SU-DHL-6 (cell line): Measurements from ENCODE around the gene TUSC7.

Experiments used
- H2AFZ ChIP-seq: fragments of 200-600 bp; sonication (generic); 2 replicates; pipeline ENCODE4 v1.6.1; 2014; ENCODE audit warnings: low read depth, mild to moderate bottlenecking, moderate library complexity, mixed read lengths, antibody characterized with exemption, low read length; ENCODE audit not compliant: severe bottlenecking
- H3F3A ChIP-seq: fragments of 200-600 bp; shearing (Covaris generic); 2 replicates; pipeline ENCODE4 v1.6.0; 2016; ENCODE audit warnings: antibody characterized with exemption, mild to moderate bottlenecking; ENCODE audit not compliant: insufficient read depth
- H3K27ac ChIP-seq: fragments of 200-600 bp; sonication (generic); 2 replicates; pipeline ENCODE4 v1.5.1; 2016; ENCODE audit warnings: low read depth, mild to moderate bottlenecking, low read length, moderate library complexity, mixed read lengths
- H3K27me3 ChIP-seq: fragments of 200-600 bp; sonication (generic), shearing (Covaris generic); 2 replicates; pipeline ENCODE4 v1.6.0; 2014; ENCODE audit warnings: mild to moderate bottlenecking, low read length
- H3K36me3 ChIP-seq: fragments of 200-600 bp; sonication (generic); 2 replicates; pipeline ENCODE4 v1.6.1; 2014; ENCODE audit warnings: mild to moderate bottlenecking, low read length, mixed read lengths
- H3K4me2 ChIP-seq: fragments of 300-600, 200-600 bp; shearing (Covaris generic), sonication (generic); 2 replicates; pipeline ENCODE4 v1.6.0; 2014; ENCODE audit warnings: low read length, low read depth, mild to moderate bottlenecking; ENCODE audit not compliant: poor library complexity, severe bottlenecking
- H3K4me3 ChIP-seq: fragments of 200-600 bp; sonication (generic); 2 replicates; pipeline ENCODE4 v1.5.1; 2014; ENCODE audit warnings: antibody characterized with exemption, low read length, mild to moderate bottlenecking, mixed read lengths; ENCODE audit not compliant: insufficient read depth, poor library complexity, severe bottlenecking
- H3K79me2 ChIP-seq: fragments of 200-600 bp; sonication (generic); 2 replicates; pipeline ENCODE4 v1.6.1; 2014; ENCODE audit warnings: mild to moderate bottlenecking, low read length, moderate library complexity; ENCODE audit not compliant: insufficient read depth
- H3K9ac ChIP-seq: fragments of 200-600 bp; sonication (generic); 2 replicates; pipeline ENCODE4 v1.7.0; 2014; ENCODE audit warnings: mild to moderate bottlenecking, low read length
- H3K9me2 ChIP-seq: fragments of 200-600 bp; sonication (generic); replicated peaks from 2 replicates; pipeline ENCODE4 v1.6.1; 2014; ENCODE audit warnings: low read length; ENCODE audit not compliant: insufficient read depth
- H3K9me3 ChIP-seq: fragments of 200-600 bp; sonication (generic); 2 replicates; pipeline ENCODE4 v1.6.1; 2014; ENCODE audit warnings: low read length, mixed read lengths; ENCODE audit not compliant: insufficient read depth
- H4K20me1 ChIP-seq: fragments of 200-600 bp; sonication (generic); 2 replicates; pipeline ENCODE4 v1.6.1; 2014; ENCODE audit warnings: low read depth, mild to moderate bottlenecking, antibody characterized with exemption, low read length, moderate library complexity, mixed read lengths
- EZH2phosphoT487 ChIP-seq: fragments of 200-600 bp; sonication (generic), shearing (Covaris generic); conservative IDR thresholded peaks from 2 replicates; pipeline ENCODE4 v1.6.1; 2018; ENCODE audit warnings: mild to moderate bottlenecking, antibody characterized with exemption, low read length, moderate library complexity, mixed read lengths
- TF ChIP-seq, protein P1 (sequence below): fragments of 200-600 bp; sonication (generic); IDR thresholded peaks from one replicate; pipeline ENCODE4 v1.5.1; 2017; ENCODE audit warnings: antibody characterized with exemption, mild to moderate bottlenecking, low read length, moderate library complexity; ENCODE audit not compliant: insufficient read depth, poor library complexity, severe bottlenecking

Gene TUSC7

DNA sequence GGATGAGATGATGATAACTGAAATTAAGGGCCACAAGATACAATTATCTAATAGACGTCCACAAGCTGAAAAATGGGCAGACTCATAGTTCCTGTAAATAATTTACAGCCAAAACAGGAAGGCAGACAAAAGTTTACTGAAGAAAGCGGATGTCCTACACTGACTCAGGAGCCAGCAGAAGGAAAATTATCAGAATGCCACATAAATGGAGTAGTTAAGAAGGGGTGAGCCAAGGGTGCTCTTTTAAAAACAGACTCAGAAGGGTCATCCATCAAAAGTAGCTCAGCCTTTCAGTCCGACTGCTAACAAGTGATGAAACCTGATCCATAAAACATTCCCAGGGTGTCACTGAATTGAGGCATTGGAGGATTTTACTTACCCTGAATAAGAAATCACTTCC is 39.8 kb downstream of the TUSC7 start:
- Histone ChIP-seq H3K36me3 (no peaks in the 10 kb centered on the region), H3K27ac (no peak overlapping the region), H4K20me1 (no peaks in the 10 kb centered on the region), H2AFZ (no peak overlapping the region), H3K4me3 (no peak overlapping the region), H3K9me2 (no peaks in the 10 kb centered on the region), H3K79me2 (no peaks in the 10 kb centered on the region), H3K4me2 (no peak overlapping the region), H3K9ac (no peak overlapping the region), H3F3A (no peaks in the 10 kb centered on the region), H3K27me3 (no peaks in the 10 kb centered on the region), H3K9me3 (no peaks in the 10 kb centered on the region)
- TF ChIP-seq, protein P1, sequence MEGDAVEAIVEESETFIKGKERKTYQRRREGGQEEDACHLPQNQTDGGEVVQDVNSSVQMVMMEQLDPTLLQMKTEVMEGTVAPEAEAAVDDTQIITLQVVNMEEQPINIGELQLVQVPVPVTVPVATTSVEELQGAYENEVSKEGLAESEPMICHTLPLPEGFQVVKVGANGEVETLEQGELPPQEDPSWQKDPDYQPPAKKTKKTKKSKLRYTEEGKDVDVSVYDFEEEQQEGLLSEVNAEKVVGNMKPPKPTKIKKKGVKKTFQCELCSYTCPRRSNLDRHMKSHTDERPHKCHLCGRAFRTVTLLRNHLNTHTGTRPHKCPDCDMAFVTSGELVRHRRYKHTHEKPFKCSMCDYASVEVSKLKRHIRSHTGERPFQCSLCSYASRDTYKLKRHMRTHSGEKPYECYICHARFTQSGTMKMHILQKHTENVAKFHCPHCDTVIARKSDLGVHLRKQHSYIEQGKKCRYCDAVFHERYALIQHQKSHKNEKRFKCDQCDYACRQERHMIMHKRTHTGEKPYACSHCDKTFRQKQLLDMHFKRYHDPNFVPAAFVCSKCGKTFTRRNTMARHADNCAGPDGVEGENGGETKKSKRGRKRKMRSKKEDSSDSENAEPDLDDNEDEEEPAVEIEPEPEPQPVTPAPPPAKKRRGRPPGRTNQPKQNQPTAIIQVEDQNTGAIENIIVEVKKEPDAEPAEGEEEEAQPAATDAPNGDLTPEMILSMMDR: no peak
- TF ChIP-seq EZH2phosphoT487: no peak

- Histone ChIP-seq H3K36me3 (no peaks in the 10 kb centered on the region), H2AFZ (no peak overlapping the region), H3K79me2 (no peaks in the 10 kb centered on the region)
These were observed 47.7 kb downstream of the TUSC7 start for GRCh38 chr3:116757315-116757714.

DNA sequence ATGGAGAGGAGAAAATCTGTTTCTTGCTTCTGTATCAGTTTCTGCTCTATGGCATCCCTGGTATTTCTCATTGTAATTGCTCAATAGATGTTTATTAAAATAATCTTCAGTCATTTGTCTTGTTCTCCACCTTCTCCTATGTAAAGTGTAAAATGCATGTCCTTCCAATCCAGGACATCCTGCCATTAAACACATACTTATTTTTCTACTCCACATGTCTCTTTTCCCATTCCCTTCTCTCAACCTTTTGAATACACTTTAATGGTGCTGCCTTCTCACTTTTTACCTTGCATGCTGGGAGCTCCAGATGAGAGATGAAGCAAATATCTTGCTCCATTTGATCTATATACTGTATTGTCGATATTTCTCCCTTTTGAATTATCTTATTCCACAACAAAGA is 49.7 kb downstream of the TUSC7 start:
- no peaks in the 10 kb centered on the region for H4K20me1 ChIP-seq
- no peaks in the 10 kb centered on the region for H3K27me3 ChIP-seq
- no peaks in the 10 kb centered on the region for H3K79me2 ChIP-seq
- TF ChIP-seq EZH2phosphoT487: no peak
- TF ChIP-seq, protein P1: no peak
- no peaks in the 10 kb centered on the region for H3K9me3 ChIP-seq
- H3F3A ChIP-seq: no peaks in the 10 kb centered on the region
- no peak overlapping the region for H3K4me3 ChIP-seq
- no peaks in the 10 kb centered on the region for H3K36me3 ChIP-seq
- no peak overlapping the region for H3K4me2 ChIP-seq
- no peak overlapping the region for H3K9ac ChIP-seq
- H3K9me2 ChIP-seq: no peaks in the 10 kb centered on the region
- H2AFZ ChIP-seq: no peak overlapping the region
- no peak overlapping the region for H3K27ac ChIP-seq

More at GRCh38 chr3:116757315-116757714, 47.7 kb downstream of the TUSC7 start:
- no peak overlapping the region for H3K4me2 ChIP-seq
- no peaks in the 10 kb centered on the region for H3K9me2 ChIP-seq
- H3K27ac ChIP-seq: no peak overlapping the region
- no peak for TF ChIP-seq EZH2phosphoT487
- TF ChIP-seq, protein P1: no peak
- no peaks in the 10 kb centered on the region for H3F3A ChIP-seq
- no peak overlapping the region for H3K4me3 ChIP-seq
- no peaks in the 10 kb centered on the region for H4K20me1 ChIP-seq
- H3K27me3 ChIP-seq: no peaks in the 10 kb centered on the region
- no peaks in the 10 kb centered on the region for H3K9me3 ChIP-seq
- no peak overlapping the region for H3K9ac ChIP-seq
